IMR-90 (cell line): Measurements from ENCODE around the gene ALKBH5. TPM values are rescaled to one million over a fixed set of nuclear protein-coding genes. Genes with fewer than 3 reads are reported as not detected.

Experiments
- ATAC-seq: fragments of 200-7000 bp; cut with Tn5 transposase; 2 replicates; pipeline ENCODE4 v1.9.1; 2020; ENCODE audit warnings: low read depth, mild to moderate bottlenecking, moderate library complexity
- BruUV-seq: library from RNA; stranded (reverse); fragments of 400-500 nt; replicated peaks from 2 replicates; lab custom pipeline; 2021; lab: Mats Ljungman, UMichigan
- CTCF ChIA-PET: fragments of 300-600 bp; formaldehyde crosslinking; extraction: SDS; loops from one replicate; lab custom pipeline; 2021; ENCODE audit warnings: antibody characterized with exemption; lab: Yijun Ruan, JAX
- POLR2A ChIA-PET: fragments of 300-600 bp; sonication (Branson Sonifier 250); formaldehyde crosslinking; loops from one replicate; lab custom pipeline; 2022; ENCODE audit warnings: antibody characterized with exemption; ENCODE audit not compliant: unreplicated experiment; lab: Charles Lee
- DNase-seq: peaks from one replicate; pipeline ENCODE4 v3.0.0; 2013
- H2AFZ ChIP-seq: replicated peaks from 2 replicates; pipeline ENCODE3; 2013; ENCODE audit warnings: low read length, mild to moderate bottlenecking; ENCODE audit not compliant: poor library complexity
- H2AK5ac ChIP-seq: 2 replicates; pipeline ENCODE4 v1.6.1; 2013; ENCODE audit warnings: low read depth, low read length, inconsistent platforms
- H2AK9ac ChIP-seq: replicated peaks from 2 replicates; pipeline ENCODE3; 2013; ENCODE audit warnings: mild to moderate bottlenecking, low read depth, low read length, moderate library complexity; ENCODE audit not compliant: poor library complexity
- H2BK120ac ChIP-seq: 2 replicates; pipeline ENCODE4 v1.6.1; 2013; ENCODE audit warnings: low read depth, low read length, inconsistent platforms
- H2BK15ac ChIP-seq: 3 replicates; pipeline ENCODE4 v1.6.1; 2013; ENCODE audit warnings: low read depth, low read length, inconsistent platforms
- H2BK20ac ChIP-seq: 2 replicates; pipeline ENCODE4 v1.6.1; 2013; ENCODE audit warnings: low read depth, mild to moderate bottlenecking, inconsistent platforms, low read length, moderate library complexity
- H2BK5ac ChIP-seq: 2 replicates; pipeline ENCODE4 v1.6.1; 2013; ENCODE audit warnings: mild to moderate bottlenecking, low read depth, low read length, inconsistent platforms; ENCODE audit not compliant: poor library complexity, severe bottlenecking
- H3K14ac ChIP-seq: replicated peaks from 2 replicates; pipeline ENCODE4 v1.6.1; 2013; ENCODE audit warnings: low read depth, low read length, inconsistent platforms
- H3K18ac ChIP-seq: 2 replicates; pipeline ENCODE4 v1.6.1; 2013; ENCODE audit warnings: low read depth, low read length, control low read depth
- H3K23ac ChIP-seq: 2 replicates; pipeline ENCODE4 v1.6.1; 2013; ENCODE audit warnings: low read depth, low read length, inconsistent platforms
- H3K27ac ChIP-seq: 2 replicates; pipeline ENCODE4 v1.5.1; 2013; ENCODE audit warnings: mild to moderate bottlenecking, control low read depth, low read length; ENCODE audit not compliant: insufficient read depth
- H3K27me3 ChIP-seq: 2 replicates; pipeline ENCODE4 v1.6.1; 2013; ENCODE audit warnings: low read length; ENCODE audit not compliant: control insufficient read depth, insufficient read depth
- H3K36me3 ChIP-seq: 2 replicates; pipeline ENCODE4 v1.6.1; 2013; ENCODE audit warnings: low read length, mixed read lengths; ENCODE audit not compliant: control insufficient read depth, insufficient read depth
- H3K4ac ChIP-seq: 2 replicates; pipeline ENCODE4 v1.6.1; 2013; ENCODE audit warnings: low read depth, low read length, inconsistent platforms
- H3K4me1 ChIP-seq: 2 replicates; pipeline ENCODE4 v1.6.1; 2013; ENCODE audit warnings: low read length, mixed read lengths; ENCODE audit not compliant: control insufficient read depth, insufficient read depth
- H3K4me2 ChIP-seq: 2 replicates; pipeline ENCODE4 v1.6.1; 2013; ENCODE audit warnings: low read depth, mild to moderate bottlenecking, control low read depth, low read length, moderate library complexity
- H3K4me3 ChIP-seq: 2 replicates; pipeline ENCODE4 v1.5.1; 2013; ENCODE audit warnings: low read depth, mild to moderate bottlenecking, control low read depth, low read length, moderate library complexity; ENCODE audit not compliant: insufficient read depth
- H3K56ac ChIP-seq: 2 replicates; pipeline ENCODE4 v1.6.1; 2013; ENCODE audit warnings: low read length, inconsistent platforms; ENCODE audit not compliant: insufficient read depth; ENCODE audit errors: extremely low read depth
- H3K79me1 ChIP-seq, 2 experiments: 2 replicates each; pipeline ENCODE4 v1.6.1; 2013; ENCODE audit warnings: low read length in 2 of 2, inconsistent platforms in 1 of 2, low read depth in 1 of 2
- H3K9ac ChIP-seq: 2 replicates; pipeline ENCODE4 v1.6.1; 2013; ENCODE audit warnings: low read depth, low read length, control low read depth
- H3K9me1 ChIP-seq: 2 replicates; pipeline ENCODE4 v1.6.1; 2013; ENCODE audit warnings: low read length, inconsistent platforms; ENCODE audit not compliant: insufficient read depth
- H3K9me3 ChIP-seq: 2 replicates; pipeline ENCODE4 v1.6.1; 2013; ENCODE audit warnings: low read length; ENCODE audit not compliant: control insufficient read depth, insufficient read depth
- H4K20me1 ChIP-seq: 2 replicates; pipeline ENCODE4 v1.6.1; 2013; ENCODE audit warnings: low read length, inconsistent platforms; ENCODE audit not compliant: insufficient read depth
- H4K5ac ChIP-seq: 2 replicates; pipeline ENCODE4 v1.6.1; 2013; ENCODE audit warnings: mild to moderate bottlenecking, low read depth, low read length, control low read depth
- H4K8ac ChIP-seq, 2 experiments: 2 replicates each; pipeline ENCODE4 v1.6.1; 2013; ENCODE audit warnings: low read depth in 2 of 2, low read length in 2 of 2, control low read depth in 1 of 2, inconsistent platforms in 1 of 2
- H4K91ac ChIP-seq: 2 replicates; pipeline ENCODE4 v1.6.1; 2013; ENCODE audit warnings: low read depth, low read length, inconsistent platforms; ENCODE audit not compliant: insufficient read depth
- RAD21 ChIP-seq: IDR thresholded peaks from 2 replicates; pipeline ENCODE4 v1.6.1; 2012; ENCODE audit warnings: low read length, improper control_type of control experiment
- WGBS, 2 experiments: methylation state at CpG; one replicate each; pipeline versions ENCODE4 v1.1.5 to v1.1.7; 2013; ENCODE audit warnings: missing lambda C conversion rate in 2 of 2; ENCODE audit not compliant: insufficient read length in 1 of 2; ENCODE audit errors: extremely low coverage in 2 of 2; 5-methylcytosine and 5-hydroxymethylcytosine counted together
- dilution Hi-C: fragments of 300-500 bp; cut with HindIII; formaldehyde crosslinking; loops from one replicate; pipeline ENCODE4 v1.14.3; 2018; ENCODE audit warnings: low sequenced_read_pairs; ENCODE audit not compliant: unreplicated experiment
- in situ Hi-C: fragments of 300-500 bp; cut with MboI; formaldehyde crosslinking; loops from 3 replicates; pipeline ENCODE4 v1.14.3; 2019; ENCODE audit warnings: low sequenced_read_pairs, inconsistent platforms, mixed read lengths
- intact Hi-C: fragments of 100-400 bp; cut with micrococcal nuclease; formaldehyde crosslinking; loops from 2 replicates; pipeline ENCODE4 v1.10.0; 2022
- polyA plus RNA-seq, 3 experiments: library from polyadenylated mRNA; depleted of rRNA; stranded (reverse); fragments of >200 nt; gene quantifications; 2 replicates each; pipeline ENCODE4 v1.2.3, GENCODE V29; 2012; ENCODE audit warnings: low replicate concordance in 1 of 3
- total RNA-seq: library from RNA; depleted of rRNA; stranded (reverse); fragments of >200 nt; gene quantifications from 2 replicates; pipeline ENCODE4 v1.2.3, GENCODE V29; 2012

The ALKBH5 gene
- total and polyA plus RNA-seq, 2 of the 4 experiments (the other 2 are of a cell fraction) = 57.6 to 79.6 TPM

- no peaks in the 10 kb centered on the region for H3K4me1 ChIP-seq
- H4K20me1 ChIP-seq = peaks cover 2% of the 10 kb centered on the region; the same call in 1 of the 2 replicates
- no peak overlapping the region for H2AK9ac ChIP-seq
- no peak overlapping the region for H2AK5ac ChIP-seq
- no peak overlapping the region for H3K4me3 ChIP-seq
- no peak overlapping the region for H4K8ac ChIP-seq
- H3K4ac ChIP-seq = no peak overlapping the region
- in situ Hi-C loops (no loop called here), dilution Hi-C loops (no loop called here), intact Hi-C loops (no loop called here)
- H3K9me3 ChIP-seq = no peaks in the 10 kb centered on the region
- H2BK20ac ChIP-seq = no peak overlapping the region
- no peak overlapping the region for H3K23ac ChIP-seq
- H4K5ac ChIP-seq = no peak overlapping the region
- H3K14ac ChIP-seq = no peak overlapping the region
- no CpG with 5 or more reads among the region's 3 CpGs for WGBS, 2 experiments
- no peak overlapping the region for H3K56ac ChIP-seq
- H3K27ac ChIP-seq = no peak overlapping the region
- no TSS peak for BruUV-seq
- H2BK120ac ChIP-seq = no peak overlapping the region
- H3K79me1 ChIP-seq = no peaks in the 10 kb centered on the region
- ChIA-PET POLR2A (no interaction called here), CTCF (no interaction called here)
- no peaks in the 10 kb centered on the region for H3K9me1 ChIP-seq
- H3K9ac ChIP-seq = no peak overlapping the region
- ATAC-seq (no peak), DNase-seq (no peak)
- H3K36me3 ChIP-seq = no peaks in the 10 kb centered on the region
- no peak overlapping the region for H2BK5ac ChIP-seq
- H3K18ac ChIP-seq = no peak overlapping the region
- no peak overlapping the region for H2BK15ac ChIP-seq
- H2AFZ ChIP-seq = no peak overlapping the region
- H3K27me3 ChIP-seq = no peaks in the 10 kb centered on the region; the same call in 1 of the 2 replicates
- no peak overlapping the region for H3K4me2 ChIP-seq
- H4K91ac ChIP-seq = no peak overlapping the region
- TF ChIP-seq RAD21 = no peak
Measured at GRCh38 chr17:18142417-18142816, 41.2 kb upstream of the ALKBH5 start.
